Upper lobe of left lung (tissue), 4 donors: ENCODE measurements around the gene LEKR1.

Experiments
- CTCF ChIP-seq, 6 experiments: fragments of 450-650 bp in 4 of 6; fragments of 200-600 bp in 2 of 6; sonication (generic) in 2 of 6; IDR thresholded peaks; one replicate each; pipeline ENCODE4 v1.5.1; 2016 to 2019; ENCODE audit warnings: antibody characterized with exemption in 6 of 6
- POLR2AphosphoS5 ChIP-seq, 2 donors: sonication (generic); formaldehyde crosslinking; IDR thresholded peaks; one replicate each; pipeline ENCODE4 v1.5.1; 2017; ENCODE audit warnings: antibody characterized with exemption in 2 of 2

GRCh38 chr3:156902916-156903315 lies 76.8 kb downstream of the LEKR1 start:
- TF ChIP-seq POLR2AphosphoS5 (IDR thresholded peaks at IDR 0.05) (no peak), CTCF (IDR thresholded peaks at IDR 0.05) (no peak)
